Measurements from ENCODE around the gene TLE6.
A peak's percentile ranks its signal among the peaks of the same experiment; 100 is the strongest.
"Not testable (repeated sequence)": the region's sequence is repeated elsewhere in the genome, so short reads cannot be mapped to it uniquely, and the experiment has no call there.

TLE6 gene

GRCh38 chr19:2974342-2975041, 2.9 kb upstream of the TLE6 start:
- DNase-seq: no peak

GRCh38 chr19:2976609-2977000, 759 bp upstream of the TLE6 start:
- no peak for DNase-seq

- no peak for DNase-seq
Measured at GRCh38 chr19:2977746-2978138, 378 bp downstream of the TLE6 start.

GRCh38 chr19:2978166-2978767, 903 bp downstream of the TLE6 start:
- DNase-seq: no peak

DNA sequence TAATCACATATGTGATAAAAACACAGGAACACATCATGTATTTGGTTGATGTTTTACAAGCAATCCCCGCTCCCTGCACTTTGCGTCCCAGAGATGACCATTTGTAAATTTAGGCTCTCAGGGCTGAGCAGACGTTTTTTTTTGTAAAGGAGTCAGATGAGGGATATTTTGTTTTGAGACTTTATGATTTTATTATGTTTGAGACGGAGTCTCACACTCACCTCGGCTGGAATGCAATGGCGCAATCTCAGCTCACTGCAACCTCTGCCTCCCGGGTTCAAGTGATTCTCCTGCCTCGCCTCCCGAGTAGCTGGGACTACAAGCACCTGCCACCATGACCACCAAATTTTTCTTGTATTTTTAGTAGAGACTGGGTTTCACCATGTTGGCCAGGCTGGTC, 1.4 kb downstream of the TLE6 start:
- peak; percentile 5 for DNase-seq

GRCh38 chr19:2981898-2982297, 4.5 kb downstream of the TLE6 start:
- DNase-seq: no peak

DNA sequence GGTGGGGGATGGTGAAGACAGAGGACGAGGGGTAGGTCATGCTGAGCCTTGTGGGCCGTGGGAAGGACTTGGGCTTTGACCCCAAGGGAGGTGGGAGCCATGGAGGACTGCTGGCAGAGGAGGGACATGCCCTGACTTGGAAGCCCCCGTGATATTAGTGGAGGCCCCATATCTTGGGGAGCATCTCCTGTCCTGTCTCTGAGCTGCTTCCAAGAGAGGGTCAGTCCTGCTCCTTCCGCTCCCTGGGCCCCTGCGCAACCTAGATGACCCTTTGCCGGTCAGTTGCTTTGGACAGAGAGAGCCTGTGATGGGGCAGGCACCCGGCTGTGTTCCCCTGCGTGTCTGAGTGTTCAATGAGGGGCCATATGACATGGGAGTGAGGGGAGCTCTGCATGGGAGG, 5.2 kb downstream of the TLE6 start:
- no peak for DNase-seq

GRCh38 chr19:2982983-2983350, 5.6 kb downstream of the TLE6 start:
- peak; percentile 39 for DNase-seq

GRCh38 chr19:2983351-2984214, 6.2 kb downstream of the TLE6 start:
- DNase-seq: no peak

DNA sequence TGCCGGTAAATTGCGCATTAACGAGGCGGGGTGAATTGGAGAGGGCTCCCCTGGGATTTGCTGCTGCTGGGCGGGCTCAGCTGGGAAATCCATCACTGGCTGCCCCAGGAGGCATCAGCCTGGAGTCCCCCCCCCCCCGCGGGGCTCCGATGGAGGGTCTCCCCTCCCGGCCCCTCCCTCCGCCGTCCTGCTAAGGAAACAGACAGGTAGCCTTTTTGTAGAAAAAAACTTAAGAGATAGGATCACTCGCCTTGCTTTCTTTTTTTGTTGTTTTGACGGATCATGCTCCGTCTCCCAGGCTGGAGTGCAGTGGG, 6.8 kb downstream of the TLE6 start:
- no peak for DNase-seq

DNA sequence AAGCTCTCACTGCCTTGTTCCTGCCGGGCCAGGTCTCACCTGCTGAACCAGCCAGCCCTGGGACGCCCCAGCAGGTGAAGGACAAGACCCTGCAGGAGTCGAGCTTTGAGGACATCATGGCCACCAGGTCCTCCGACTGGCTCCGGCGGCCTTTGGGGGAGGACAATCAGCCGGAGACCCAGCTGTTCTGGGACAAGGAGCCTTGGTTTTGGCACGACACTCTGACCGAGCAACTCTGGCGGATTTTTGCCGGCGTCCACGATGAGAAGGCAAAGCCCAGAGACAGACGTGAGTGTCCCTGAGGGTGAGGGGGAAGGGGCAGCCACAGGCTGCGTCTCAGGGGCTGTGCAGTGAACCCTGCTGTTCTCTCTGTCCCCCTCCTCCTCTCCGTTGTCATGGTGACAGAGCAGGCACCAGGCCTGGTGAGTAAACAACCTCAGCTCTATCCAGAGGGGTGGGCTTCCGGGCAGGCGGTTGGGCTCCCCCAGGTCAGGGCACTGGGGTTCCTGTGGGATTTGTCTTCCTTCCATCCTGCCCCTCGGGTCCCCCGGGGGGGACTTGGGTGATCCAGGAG, 9.7 kb downstream of the TLE6 start:
- no peak for DNase-seq

- no peak for DNase-seq
Measured at GRCh38 chr19:2987797-2988196, 10.4 kb downstream of the TLE6 start.

DNA sequence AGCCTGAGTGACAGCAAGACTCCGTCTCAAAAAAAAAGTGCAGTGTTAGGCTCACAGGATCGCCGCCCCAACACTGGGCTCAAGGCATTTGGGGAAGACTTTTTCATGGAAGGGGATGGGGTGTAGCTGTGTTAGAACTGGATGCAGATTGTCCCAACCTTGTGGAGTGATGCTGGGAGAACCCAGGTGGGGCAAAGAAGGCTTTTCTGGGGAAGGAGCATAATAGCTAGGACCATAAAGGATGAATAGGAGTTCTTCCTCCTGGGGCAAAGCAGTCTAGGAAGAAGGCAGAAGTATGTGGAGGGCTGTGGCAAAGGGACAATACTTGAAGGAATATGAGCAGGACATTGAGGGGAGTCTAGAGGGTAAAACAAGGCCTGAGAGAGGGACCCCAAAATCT, 11.2 kb downstream of the TLE6 start:
- no peak for DNase-seq

DNA sequence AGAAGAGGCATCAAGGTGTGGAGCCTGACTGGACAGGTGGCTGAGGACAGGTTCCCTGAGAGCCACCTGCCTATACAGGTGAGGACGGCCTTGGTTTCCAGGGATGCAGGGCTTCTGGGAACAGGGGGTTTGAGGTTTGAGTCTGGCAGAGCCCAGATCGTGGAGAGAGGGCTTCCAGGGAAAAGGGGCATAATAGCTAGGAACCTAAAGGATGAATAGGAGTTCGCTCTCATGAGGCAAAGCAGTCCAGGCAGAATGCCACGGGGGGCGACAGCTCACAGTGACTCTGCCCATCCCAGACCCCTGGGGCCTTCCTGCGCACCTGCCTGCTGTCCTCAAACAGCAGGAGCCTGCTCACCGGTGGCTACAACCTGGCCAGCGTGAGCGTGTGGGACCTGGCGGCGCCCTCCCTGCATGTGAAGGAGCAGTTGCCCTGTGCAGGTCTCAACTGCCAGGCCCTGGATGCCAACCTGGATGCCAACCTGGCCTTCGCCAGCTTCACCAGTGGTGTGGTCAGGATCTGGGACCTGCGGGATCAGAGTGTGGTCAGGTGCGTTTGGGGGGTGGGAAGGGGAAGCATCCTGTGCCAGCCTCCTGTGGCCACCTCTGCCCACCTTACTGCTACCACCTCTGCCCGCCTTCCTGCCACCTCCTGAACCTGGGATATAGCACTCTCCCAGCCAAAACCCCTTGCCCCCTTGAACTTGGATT, 12.0 kb downstream of the TLE6 start:
- no peak for DNase-seq

- not testable (repeated sequence) for DNase-seq
Measured at GRCh38 chr19:2992333-2992732, 15.0 kb downstream of the TLE6 start.

DNA sequence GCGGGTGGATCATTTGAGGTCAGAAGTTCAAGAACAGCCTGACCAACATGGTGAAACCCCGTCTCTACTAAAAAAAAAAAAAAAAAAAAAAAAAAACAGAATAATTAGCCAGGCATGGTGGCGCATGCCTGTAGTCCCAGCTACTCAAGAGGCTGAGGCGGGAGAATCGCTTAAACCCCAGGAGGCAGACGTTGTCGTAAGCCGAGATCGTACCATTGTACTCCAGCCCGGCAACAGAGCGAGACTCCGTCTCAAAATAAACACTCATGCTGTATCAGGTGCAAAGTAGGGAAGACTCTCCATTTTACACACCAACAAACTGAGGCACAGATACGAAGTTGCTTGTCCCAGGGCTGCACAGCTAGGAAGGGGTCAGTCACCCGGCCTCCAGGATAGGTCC, 15.6 kb downstream of the TLE6 start:
- no peak for DNase-seq

DNA sequence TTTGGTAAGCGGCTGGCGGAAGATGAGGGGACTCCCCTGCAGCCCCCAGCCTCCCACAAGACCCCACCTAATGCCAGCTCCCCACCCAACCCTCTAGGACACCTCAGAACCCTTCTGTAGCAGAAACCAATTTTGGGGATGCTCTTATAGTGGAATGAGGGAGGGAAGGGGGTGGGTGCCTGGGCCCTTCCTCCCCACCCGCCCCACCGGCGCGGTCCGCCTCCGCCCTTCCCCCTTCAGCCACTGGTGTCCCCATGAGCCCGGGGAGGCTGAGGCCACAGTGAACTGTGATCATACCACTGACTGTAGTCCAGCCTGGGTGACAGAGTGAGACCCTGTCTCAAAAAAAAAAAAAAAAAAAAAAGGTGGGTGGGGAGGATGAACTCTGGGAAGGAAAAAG, 16.2 kb downstream of the TLE6 start:
- no peak for DNase-seq

GRCh38 chr19:2994588-2995131, 17.3 kb downstream of the TLE6 start:
- no peak for DNase-seq

DNA sequence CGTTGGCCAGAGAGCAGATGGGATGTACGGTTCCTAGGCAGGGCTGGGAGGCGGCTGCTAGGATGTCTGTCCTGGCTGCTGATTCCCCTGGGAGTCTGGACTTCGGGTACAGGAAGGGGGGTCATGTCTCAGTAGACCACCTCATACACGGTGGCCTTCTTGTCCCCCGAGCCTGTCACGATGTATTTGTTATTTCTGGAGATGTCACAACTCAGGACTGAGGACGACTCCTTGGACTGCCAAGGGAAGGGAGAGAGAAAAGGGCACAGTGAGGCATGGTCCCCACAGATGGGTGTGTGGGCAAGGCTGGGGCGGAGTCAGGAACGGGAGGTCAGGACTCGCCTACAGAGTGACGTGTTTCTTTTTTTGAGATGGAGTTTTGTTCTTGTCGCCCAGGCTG, 20.4 kb downstream of the TLE6 start:
- DNase-seq: no peak

- no peak for DNase-seq
Measured at GRCh38 chr19:2998642-2999041, 21.3 kb downstream of the TLE6 start.

DNA sequence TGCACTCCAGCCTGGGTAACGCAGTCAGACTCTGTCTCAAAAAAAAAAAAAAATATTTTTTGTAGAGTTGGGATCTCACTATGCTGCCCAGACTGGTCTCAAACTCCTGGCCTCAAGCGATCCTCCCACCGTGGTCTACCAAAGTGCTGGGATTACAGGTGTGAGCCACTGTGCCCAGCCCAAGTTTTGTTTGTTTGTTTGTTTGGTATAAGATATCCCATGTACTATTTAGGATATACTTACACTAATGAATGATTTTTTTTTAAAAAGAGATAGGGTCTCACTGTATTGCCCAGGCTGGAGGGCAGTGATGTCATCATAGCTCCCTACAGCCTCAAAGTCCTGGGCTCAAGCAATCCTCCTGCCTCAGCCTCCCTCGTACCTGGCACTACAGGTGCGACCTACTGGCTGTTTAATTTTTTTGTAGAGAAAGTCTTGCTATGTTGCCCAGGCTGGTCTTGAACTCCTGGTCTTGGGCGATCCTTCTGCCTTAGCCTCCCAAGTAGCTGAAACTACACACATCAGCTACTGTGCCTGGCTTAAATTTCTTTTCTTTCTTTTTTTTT, 24.0 kb downstream of the TLE6 start:
- no peak for DNase-seq

DNA sequence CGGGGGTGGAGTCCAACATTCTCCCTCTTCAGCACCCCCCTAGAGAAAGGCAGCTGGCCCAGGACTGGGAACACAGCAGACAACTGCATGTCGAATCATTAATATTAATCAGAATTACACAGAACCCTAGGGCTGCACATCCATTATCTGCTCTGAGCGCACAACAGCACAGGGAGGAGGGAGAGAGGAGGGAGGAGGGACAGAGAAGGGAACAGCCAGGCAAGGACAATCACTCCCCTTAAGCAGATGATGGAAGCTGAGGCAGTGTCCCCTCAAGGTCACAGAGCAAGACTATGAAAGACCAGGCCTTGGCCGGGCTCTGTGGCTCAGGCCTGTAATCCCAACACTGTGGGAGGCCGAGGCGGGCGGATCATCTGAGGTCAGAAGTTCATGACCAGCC, 25.7 kb downstream of the TLE6 start:
- DNase-seq: no peak

DNA sequence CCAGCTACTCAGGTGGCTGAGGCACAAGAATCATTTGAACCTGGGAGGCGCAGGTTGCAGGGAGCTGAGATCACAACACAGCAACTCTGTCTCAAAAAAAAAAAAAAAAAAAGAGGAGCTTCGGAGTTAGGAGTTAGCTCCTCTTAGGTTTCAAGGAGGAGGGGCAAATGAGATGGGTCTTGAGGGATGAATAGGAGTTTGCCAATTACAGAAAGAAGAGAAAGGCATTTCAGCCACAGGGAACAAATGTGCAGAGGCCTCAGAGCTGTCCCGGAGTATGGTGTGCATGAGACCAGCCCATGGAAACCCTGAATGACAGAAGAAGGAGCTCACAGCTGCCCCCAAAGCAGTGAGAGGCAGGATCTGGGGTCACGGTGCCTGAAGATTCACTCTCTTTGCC, 27.2 kb downstream of the TLE6 start:
- no peak for DNase-seq

All from HCEC 1CT (cell line).